NCI-H748 treated with DMSO at 0.1 percent for 48 hours (cell line): ENCODE measurements around the gene SPRR1A.

ENCODE experiments used
- DNase-seq: peaks from one replicate; lab custom pipeline; 2025; lab: John Stamatoyannopoulos, UW

SPRR1A gene, protein sequence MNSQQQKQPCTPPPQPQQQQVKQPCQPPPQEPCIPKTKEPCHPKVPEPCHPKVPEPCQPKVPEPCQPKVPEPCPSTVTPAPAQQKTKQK

DNA sequence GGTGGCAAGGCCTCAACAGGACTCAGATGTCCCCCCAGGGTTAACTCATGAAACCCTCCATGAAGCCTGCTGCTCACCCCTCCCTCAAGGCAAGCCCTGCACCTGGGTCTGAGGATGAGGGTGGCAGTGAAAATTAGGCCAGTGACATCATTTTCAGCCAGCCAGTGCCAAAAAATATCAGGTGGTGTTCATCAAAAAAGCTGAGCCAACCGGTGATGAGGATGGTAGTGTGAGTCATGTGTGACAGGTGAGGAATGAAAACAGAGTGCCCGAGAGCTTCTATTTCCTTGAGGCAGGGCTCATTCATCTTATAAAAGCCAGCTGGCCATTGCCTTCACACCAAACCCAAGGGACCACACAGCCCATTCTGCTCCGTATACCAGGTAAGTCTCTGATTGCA lies at the start of gene SPRR1A:
SPRR1A (plus strand) TSS at position 339 of the 400 bp plus-strand sequence. CDS start 1,150 bp downstream, outside the sequence.
- DNase-seq = no peak

DNA sequence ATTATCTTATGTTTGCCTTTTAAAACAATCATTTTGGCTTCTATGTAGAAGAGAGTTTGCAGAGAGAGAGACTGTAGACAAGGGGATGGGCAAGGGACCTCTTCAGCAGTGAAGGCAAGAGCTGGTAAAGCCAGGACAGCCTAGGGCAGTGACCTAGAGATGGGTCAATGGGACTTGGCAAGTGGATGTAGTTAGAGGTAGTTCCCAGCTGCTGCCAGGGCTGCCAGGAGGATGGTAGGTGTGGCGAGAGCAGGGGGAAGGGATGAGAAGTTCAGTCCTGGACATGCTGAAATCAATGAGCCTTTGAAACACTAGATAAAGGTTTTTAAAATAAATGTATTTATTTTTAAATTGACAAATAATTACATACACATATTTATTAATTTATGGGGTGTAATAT lies 43.3 kb upstream of the SPRR1A start:
- DNase-seq = no peak

DNA sequence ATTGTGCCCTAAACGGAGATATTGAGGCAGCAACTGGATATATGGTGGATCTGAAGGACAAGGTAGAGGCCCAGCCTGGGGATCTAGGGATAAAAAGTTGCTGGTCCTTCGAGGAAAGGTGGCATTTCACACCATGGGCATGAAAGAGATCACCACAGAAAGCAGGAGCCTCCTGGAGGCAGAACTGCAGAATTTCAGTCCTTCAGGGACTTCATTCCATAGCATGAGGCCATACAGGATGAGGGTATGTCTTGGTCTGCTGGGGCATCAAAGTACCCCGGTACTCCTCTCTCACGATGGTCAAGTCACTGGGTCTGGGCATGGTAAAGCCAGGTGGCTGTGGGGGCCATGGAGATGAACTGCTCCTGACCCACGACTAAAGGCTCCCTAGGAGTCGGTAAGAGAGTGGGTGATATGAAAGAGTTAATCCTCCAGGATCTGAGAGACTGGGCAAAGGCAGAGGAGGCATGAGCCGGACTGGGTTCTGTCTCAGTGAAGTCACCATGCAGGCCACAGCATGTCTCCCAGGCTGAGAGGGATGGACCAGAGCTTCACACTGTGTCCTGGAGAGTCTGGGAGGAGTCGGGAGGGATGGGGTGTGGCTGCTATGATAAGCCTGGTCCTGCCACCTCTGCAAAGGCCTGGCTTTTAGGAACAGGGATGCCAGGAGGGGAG lies 42.7 kb upstream of the SPRR1A start:
- no peak for DNase-seq

DNA sequence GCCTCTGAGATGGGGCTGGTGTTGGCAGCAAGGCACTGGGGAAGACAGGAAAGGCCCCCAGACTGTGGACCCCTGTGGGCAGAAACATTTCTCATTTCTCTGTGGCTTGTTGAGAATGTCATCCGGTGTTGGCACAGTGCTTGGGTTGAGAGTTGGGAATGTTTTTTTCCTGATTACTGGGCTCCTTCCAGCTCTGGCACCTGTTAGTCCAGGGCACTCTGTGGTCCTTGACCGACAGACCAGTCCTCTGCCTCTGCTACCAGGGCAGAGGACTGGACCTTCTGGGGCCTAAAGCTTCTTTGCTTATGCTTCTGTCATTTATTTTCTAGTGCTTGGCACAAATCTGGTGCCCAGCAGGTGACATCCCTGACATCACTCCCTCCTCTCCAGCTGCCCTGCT lies 41.7 kb upstream of the SPRR1A start:
- no peak for DNase-seq

DNA sequence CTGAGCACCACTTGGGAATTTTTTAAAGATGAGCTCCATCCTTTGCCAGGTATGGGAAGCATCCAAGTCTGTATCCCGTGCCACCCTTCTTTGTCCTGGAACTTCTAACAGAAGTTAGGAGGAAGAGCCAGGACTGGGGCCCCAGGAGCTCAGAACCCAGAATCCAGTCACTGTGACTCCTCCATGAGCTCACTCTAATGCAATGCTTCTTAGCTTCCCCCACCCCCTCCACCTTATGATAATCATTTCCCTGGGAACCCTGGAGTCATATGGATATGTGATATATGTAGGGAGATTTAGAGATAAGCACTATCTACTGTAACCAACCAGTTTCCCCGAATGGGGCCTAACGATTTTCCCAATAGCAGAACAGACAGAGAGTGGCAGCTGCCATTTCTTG lies 37.6 kb upstream of the SPRR1A start:
- DNase-seq = no peak

DNA sequence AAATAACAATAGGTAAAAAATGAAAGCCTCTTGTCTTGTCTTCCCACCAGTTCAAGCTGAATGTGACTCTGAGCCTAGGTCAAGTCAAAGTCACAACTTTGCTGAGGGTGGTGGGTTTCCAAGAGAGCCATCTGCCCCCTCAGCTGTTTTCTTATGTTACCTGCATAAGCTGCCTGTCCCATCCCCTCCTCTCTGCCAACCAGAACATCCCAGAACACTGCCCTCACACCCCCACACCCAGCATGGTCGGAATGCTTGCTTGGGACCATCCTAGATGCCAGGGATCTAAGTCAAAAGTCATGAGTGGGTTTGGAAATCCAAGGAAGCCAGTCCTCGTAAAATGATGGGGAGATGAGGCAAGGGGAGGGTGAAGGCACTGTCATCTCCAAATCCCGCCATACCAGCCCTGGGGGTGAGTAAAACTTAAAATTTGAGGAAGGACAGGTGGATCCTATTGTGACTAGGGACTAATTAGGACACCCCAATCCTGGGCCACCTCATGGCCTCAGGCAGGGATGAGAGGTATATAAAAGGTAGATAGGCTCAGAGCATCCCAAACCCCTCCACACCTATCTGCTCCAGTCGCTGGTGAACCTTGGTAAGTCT lies 37.1 kb upstream of the SPRR1A start, which contains the start of gene SPRR5:
SPRR5 (plus strand) TSS at position 556 of the 606 bp plus-strand sequence. CDS start 1,349 bp downstream, outside the sequence.
- no peak for DNase-seq

DNA sequence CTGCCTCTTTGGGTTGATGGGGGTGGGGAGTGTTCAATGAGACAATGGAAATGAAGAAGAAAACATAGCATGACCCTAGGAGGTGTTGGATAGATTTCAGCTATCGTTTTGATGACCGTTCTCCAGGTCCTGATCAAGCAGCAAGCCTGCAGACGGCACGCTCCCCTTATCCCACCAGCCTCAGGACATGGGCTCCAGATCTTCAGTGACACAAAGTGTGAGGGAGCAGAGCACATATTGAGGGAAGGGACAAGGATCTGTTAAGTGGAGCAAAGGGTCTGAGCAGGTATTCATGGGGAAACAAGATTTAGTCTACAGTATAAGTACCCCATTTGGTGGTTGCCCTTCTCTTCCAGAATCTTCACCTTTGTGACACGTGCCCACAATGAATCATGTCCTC lies 32.2 kb upstream of the SPRR1A start:
- no peak for DNase-seq

DNA sequence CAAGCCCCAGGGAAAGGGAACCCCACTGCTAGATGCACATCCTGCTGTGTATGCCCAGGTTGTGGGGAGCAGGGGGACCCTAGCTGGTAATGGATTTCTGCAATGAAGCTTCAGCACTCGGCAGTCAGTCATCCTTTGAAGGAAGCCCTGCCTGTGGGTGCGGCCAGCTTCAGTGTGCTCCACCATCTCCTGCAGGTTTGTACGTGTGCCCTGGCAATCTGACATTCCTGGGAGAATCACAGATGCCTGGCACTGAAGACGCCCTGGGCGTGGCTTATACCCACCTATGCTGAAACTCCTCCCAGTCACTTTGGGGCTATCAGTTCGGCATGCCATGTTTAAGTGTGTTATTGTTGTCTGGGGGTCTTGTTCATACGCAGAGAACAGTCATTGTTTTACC lies 30.1 kb upstream of the SPRR1A start:
- no peak for DNase-seq

DNA sequence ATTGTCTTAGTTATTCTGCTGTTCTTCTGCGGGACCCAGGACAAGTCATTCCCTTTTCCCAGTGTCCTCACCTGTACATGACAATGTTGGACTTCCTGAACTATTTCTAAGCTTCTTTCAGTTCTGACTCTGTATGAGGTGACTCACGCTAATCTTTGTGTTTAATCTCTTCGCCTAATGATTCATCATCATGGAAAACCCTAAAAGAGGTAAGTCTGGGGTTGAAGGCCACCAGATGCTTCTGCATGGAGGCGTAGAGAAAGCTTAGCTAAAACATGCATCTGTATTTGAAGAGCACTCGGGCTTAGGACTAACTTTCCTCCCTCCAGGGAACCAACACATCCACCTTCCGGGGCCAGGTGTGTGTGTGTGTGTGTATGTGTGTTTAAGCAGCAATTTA lies 29.4 kb upstream of the SPRR1A start:
- DNase-seq = no peak

DNA sequence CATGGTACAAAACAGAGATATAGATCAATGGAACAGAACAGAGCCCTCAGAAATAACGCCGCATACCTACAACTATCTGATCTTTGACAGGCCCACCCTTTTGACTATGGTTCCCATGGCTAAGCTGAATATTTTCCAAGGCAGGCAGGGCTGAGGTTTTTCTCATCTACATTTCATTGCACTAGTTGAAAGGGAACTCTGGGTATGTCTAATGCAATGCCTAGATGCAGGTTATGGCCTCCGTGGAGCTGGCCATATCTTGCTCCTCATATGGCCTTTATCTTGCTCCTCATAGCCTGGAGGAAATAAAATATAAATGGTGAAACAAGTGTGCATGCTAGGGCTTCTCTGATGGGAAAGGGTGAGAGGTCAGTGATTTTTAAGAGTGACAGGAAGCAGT lies 26.3 kb upstream of the SPRR1A start:
- no peak for DNase-seq

DNA sequence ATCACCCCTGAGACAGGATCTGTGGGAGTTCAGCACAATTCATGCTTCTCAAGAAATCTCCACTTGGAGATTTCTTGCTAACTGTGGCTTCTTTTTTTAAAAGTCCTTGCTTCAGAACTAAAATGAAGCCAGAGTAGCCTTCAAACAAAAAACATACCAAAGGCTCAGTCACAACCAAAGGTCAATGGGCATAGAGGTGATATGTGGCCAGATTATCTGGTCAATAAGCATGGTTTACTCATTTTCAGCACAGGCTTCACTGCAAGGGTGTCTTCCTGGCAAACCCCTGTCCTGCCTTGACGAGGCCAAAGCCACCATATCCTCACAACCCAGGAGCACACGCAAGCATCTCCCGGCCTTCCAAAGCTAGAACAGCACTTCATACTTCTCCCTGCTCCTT lies 24.6 kb upstream of the SPRR1A start:
- no peak for DNase-seq

DNA sequence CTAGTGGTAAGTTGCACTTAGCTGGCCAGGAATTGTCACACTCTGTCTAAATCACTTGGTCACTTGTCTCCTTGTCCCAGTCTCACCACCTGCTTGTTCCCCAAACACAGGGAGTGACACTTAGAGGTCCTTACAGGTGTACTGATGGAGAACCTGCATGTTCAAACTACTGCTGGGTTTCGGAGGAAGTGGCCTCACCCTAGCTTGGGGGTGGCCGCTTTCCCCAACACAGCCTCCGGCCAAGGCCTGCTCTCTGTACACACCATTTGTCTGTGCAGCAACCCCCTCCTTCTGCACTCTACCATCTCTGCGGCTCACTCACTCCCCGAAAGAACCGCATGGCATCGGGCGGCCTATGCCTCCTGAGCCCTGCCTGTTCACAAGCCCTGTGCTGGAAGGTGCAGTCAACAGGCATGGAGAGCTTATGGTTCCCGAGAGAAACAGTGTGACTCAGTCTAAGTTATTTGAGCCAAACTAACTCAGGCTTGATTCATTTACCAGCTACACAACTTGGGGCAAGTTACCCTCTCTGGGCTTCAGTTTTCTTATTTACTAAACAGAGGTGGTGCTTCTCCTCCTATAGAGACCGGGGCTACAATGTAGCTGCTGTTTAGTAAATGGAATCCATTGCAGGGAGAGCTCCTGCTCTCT lies 24.0 kb upstream of the SPRR1A start:
- no peak for DNase-seq

DNA sequence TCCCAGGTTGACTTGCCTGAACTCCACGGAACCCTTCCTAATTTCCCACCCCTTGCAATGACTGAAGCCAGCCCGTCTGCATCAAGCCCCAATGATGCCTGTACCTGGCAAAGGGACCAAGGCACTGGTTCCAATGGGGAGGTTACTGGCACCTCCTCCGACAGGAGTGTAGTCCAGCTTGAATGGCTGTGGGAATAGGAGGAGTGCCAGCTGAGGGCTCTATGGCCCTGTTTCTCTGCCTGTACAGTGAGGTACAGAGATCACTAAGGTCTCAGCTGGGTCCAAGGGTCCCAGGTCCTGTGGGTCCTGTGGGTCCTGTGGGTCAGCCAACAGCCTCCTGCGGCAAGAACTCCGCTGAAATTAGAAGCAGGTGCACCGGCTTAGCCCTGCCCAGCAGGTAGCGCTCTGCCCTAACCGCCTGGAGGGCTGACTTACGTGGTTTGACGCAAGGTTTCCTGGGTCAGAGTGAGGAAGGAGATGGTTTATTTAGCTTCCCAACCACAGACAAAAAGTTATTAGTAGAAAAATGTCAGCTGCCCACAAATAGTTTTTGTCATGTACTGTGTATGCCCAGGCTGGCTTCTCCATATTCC lies 23.3 kb upstream of the SPRR1A start:
- no peak for DNase-seq

DNA sequence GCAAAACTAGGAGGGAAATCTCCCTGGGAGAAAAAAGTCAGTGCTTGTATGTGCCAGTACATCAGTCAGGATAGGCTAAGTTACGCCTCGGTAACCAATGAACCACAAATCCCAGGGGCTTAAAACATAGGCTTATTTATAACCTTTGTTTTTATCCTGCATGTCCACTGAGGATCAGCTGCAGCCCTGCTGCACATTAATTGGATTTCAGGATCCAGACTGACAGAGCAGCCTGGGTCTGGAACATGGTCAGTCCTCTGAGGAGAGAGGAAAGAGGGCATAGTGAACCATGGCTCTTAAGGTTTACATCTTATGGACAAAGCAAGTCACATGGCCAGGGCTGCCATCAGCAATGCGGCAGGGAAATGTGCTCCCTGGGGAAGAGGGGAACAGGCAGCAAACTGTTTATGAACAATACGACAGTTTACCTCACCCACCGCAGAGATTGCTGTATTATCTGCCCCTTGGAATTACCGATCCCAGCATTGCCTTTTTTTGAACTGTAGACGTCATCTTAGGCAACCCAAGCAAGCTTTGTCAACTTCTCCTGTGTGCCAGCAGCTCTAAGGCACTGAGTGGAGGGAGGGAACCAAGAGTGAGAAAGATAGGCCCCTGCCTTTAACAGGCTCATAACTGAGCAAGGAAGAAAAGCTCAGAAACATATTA lies 22.5 kb upstream of the SPRR1A start:
- DNase-seq = no peak

DNA sequence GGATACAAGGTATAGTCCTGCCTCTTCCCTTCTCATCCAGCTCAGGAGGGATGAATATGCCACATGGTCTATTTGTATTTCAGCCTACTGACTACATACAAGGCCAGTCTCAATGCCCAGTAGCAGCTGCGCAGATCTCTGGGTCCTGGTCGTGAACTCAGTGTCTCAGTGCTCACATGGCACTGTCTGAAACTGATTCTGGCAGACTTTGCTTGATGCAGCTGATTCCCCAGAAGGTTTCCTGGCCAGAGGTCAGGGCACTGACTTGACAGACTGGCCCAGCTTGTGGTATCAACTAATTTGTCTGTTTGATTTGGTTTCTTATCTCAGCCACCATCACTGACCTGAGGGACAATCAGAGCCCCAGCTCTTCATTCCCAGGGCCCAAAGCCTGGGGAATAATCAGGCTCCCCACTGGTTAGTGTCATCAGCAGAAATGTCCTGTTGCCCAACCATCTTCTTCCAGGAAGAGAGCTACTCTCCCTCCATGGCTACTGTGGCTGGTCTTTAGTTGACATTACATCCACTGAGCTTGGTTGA lies 20.9 kb upstream of the SPRR1A start:
- DNase-seq = no peak

DNA sequence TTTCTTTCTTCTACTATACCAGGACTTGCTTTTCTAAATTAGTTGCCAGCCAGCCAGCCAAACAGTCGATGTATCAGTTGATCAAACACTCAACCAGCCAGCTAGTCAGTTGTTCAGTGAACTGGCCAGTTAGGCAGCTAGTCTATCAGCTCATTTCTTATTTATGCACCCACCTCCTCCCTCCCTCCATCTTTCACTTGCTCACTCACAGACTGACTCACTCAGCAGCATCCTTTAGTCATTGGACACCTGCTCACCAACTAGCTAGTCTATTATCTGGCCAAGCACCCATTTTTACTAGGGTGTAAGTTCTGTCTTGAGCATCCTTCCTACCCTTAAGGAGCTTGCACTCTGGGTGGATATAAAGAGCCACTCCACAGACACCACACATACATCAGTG lies 19.3 kb upstream of the SPRR1A start:
- no peak for DNase-seq

DNA sequence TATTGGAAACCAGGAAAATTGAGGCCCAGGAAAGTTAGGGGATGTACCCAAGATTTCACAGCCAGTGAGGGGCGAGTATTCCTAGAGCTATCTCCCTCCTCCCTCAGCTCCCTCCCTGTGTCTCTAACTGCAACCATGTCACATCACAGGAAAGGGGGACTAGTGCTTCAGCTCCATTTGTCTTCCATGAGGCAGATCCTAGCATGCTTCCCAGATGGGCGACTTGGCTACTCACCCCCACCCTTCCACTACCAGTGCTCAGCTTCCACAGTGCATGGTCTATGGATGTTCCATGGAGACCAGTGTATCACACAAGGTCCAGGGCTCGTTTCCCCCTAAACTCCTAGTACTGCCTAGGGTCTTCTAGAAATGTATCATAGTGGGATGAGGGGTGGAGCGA lies 18.0 kb upstream of the SPRR1A start:
- DNase-seq = no peak

DNA sequence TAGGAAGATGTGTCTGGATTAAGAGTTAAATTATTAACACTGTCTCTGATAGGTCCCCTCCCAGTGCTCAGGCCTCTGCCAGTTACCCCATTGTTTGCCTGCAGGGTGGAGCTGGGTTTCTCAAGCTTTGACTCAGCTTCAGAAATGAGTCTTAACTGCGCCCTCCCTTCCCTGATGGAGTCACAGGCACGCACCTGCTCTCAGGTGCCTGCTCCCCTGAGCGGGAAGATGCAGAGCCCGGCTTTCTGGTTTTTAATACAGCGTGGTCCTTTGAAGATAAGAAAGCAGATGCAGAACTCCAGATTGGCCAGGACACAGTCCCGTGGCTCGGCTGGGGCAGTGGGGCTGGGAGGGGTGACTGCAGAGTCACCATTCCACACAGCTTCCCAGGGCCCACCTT lies 16.7 kb upstream of the SPRR1A start:
- no peak for DNase-seq

DNA sequence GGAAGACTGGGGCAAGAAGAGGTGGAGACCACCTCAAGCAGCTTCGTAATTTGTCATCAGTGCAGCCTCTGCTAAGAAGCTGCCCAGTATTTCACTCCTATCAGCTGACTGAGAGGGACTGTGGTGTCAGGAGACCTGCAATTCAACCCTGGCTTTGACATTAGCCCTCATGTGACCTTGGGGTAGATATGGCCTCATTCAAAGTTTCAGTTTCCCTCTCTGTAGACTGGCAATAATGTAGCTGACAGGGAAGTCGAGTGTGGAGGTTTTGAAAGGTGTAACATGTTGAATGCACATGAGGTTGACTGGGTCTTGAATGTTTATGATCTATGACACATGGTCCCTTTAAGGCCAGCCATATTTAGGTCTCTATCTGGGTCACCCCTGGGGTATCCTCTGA lies 15.6 kb upstream of the SPRR1A start:
- DNase-seq = no peak

DNA sequence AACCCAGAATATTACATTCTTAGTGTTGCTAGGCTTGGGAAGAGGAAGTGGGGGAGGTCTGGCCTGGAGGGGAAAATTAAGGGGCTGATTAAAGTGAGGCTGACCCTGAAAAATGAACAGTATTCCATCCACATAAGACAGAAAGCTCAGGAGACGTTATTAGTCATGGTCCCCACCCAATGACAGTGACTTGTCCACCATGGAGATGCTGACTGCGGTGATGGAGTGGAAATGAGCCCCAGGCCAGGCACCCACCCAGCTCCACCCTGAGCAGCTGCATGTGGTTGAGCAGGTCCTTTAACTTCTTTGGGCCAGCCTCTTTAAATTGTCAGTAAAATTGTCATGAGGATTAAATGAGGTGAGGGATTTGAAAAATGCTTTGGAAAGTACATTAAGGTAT lies 14.8 kb upstream of the SPRR1A start:
- DNase-seq = no peak

DNA sequence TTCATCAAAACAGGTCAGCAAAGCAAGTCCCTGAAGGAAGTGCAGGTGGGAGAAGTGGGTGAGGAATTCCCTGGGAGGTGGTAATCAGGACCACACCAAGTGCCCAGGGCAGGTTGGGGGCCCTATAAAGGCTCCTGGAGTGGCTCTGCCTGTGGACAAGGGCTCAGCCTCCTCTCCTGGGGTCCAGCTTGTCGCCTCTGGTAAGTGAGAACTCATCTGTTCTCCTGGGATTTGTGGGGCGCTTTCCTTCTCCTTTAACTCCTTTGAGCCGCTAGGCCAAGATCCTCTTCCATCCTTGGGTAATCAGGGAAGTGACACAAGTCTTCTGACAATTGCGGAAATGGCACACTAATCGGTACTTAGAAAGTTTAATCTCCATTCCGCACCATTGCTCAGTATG lies 13.4 kb upstream of the SPRR1A start, which contains the start of gene SPRR4:
SPRR4 (plus strand) TSS at position 154 of the 400 bp plus-strand sequence. CDS start 1,243 bp downstream, outside the sequence.
- DNase-seq = no peak
